Adrenal gland (tissue), 12 donors: Measurements from ENCODE around the gene WDHD1. TPM values are rescaled to one million over a fixed set of nuclear protein-coding genes. Genes with fewer than 3 reads are reported as not detected.
"Not testable (repeated sequence)": the region's sequence is repeated elsewhere in the genome, so short reads cannot be mapped to it uniquely, and the experiment has no call there.

Experiments
- DNase-seq, 7 donors: peaks; one replicate each; pipeline ENCODE4 v3.0.0-alpha.2; 2019 to 2020
- H3K27ac ChIP-seq, 5 donors: fragments of 200-600 bp; sonication (generic) in 4 of 5; 1 replicate in 3 of 5; 2 replicates in 2 of 5; pipeline versions ENCODE4 v1.5.1 to v1.8.0; 2016 to 2020; ENCODE audit warnings: mild to moderate bottlenecking in 1 of 5
- H3K27me3 ChIP-seq: fragments of 200-600 bp; 2 replicates; pipeline ENCODE4 v1.8.0; 2021
- H3K36me3 ChIP-seq, 2 donors: fragments of 200-600 bp; replicated peaks in 1 of 2; 1 replicate in 1 of 2; 2 replicates in 1 of 2; pipeline versions ENCODE4 v1.5.1 to v1.8.0; 2018 to 2022
- H3K4me1 ChIP-seq, 2 donors: fragments of 200-600 bp; replicated peaks in 1 of 2; 1 replicate in 1 of 2; 2 replicates in 1 of 2; pipeline versions ENCODE4 v1.5.1 to v1.8.0; 2018 to 2021
- H3K4me3 ChIP-seq, 4 donors: fragments of 200-600 bp; sonication (generic) in 3 of 4; one replicate each; pipeline ENCODE4 v1.5.1; 2016 to 2018
- H3K9me3 ChIP-seq, 3 donors: fragments of 200-600 bp; sonication (generic) in 1 of 3; replicated peaks in 1 of 3; 1 replicate in 2 of 3; 2 replicates in 1 of 3; pipeline versions ENCODE4 v1.5.1 to v1.8.0; 2016 to 2021
- CTCF ChIP-seq, 6 experiments: fragments of 450-650 bp in 4 of 6; fragments of 200-600 bp in 2 of 6; sonication (generic) in 1 of 6; IDR thresholded peaks; 1 replicate in 5 of 6; 2 replicates in 1 of 6; pipeline versions ENCODE4 v1.5.1 to v1.8.0; 2016 to 2021; ENCODE audit warnings: antibody characterized with exemption in 6 of 6, mild to moderate bottlenecking in 2 of 6, moderate library complexity in 1 of 6
- POLR2A ChIP-seq, 2 donors: fragments of 450-650 bp; IDR thresholded peaks; one replicate each; pipeline ENCODE4 v1.6.1; 2017; ENCODE audit warnings: antibody characterized with exemption in 2 of 2, mild to moderate bottlenecking in 2 of 2, moderate library complexity in 1 of 2
- WGBS, 4 donors: extraction: QIAGEN DNeasy Blood & Tissue Kit in 2 of 4; methylation state at CpG; one replicate each; pipeline versions ENCODE4 v1.1.5 to v1.1.7; 2013 to 2017; 5-methylcytosine and 5-hydroxymethylcytosine counted together
- intact Hi-C, 2 donors: fragments of 100-400 bp; cut with DNase I; formaldehyde crosslinking; loops; one replicate each; pipeline versions ENCODE4 v1.14.1 to v1.15.0; 2022 to 2023
- polyA plus RNA-seq, 3 donors: library from polyadenylated mRNA; stranded (reverse); fragments of 200-250 nt in 2 of 3; fragments of 350-450 nt in 1 of 3; fragmentation: Illumina TruSeq in 1 of 3; extraction: RNeasy Lipid Tissue Mini Kit (QIAGEN cat#74804) in 1 of 3; gene quantifications; one replicate each; pipeline ENCODE4 v1.2.3, GENCODE V29; 2013 to 2014
- total RNA-seq, 9 donors: library from RNA; depleted of rRNA in 4 of 9; stranded (reverse); fragments of >200 nt in 4 of 9; fragments of 120-200 nt in 1 of 9; fragmentation: NEBNext Ultra II Directional in 1 of 9; extraction: Animal tissue kit (Norgen Biotek cat#: 25700) in 1 of 9; gene quantifications; one replicate each; pipeline versions ENCODE4 v1.1.0 to v1.2.4, GENCODE V29; 2013 to 2023
- donor health status: healthy with polysubstance abuse.
- donor health status: Bipolar disorder and iron deficiency.
- donor health status: DM: yes; HTN: yes; CAD: no.
- donor health status: DM: no; HTN: no; CAD: no.
- donor health status: DM: no; HTN: no; CAD: no.
- donor health status: DM: yes; HTN: yes; CAD: no.

WDHD1 gene
- total and polyA plus RNA-seq, 12 donors = 0.64 to 8.7 (median 3.0) TPM

GRCh38 chr14:55038708-55039107, 11.8 kb upstream of the WDHD1 start:
- Histone ChIP-seq H3K36me3 (peaks cover 0 to 22% of the 10 kb centered on the region in 2 donors), H3K4me3 (no peak overlapping the region), H3K27me3 (no peaks in the 10 kb centered on the region), H3K4me1 (peaks cover 0 to 5% of the 10 kb centered on the region in 2 donors), H3K9me3 (no peaks in the 10 kb centered on the region), H3K27ac (peak overlapping the region in 1 of 5 donors; percentile 2)
- TF ChIP-seq CTCF (IDR thresholded peaks at IDR 0.05) = no peak
- no peak for TF ChIP-seq POLR2A (IDR thresholded peaks at IDR 0.05)
- intact Hi-C loops = no loop called here
- DNase-seq = no peak

- H3K27ac ChIP-seq, intact Hi-C loops, H3K27me3 ChIP-seq, H3K9me3 ChIP-seq, H3K4me1 ChIP-seq, DNase-seq, H3K4me3 ChIP-seq: not testable (repeated sequence)
- peaks cover 0 to 15% of the 10 kb centered on the region in 2 donors for H3K36me3 ChIP-seq
Observed at GRCh38 chr14:55037995-55038394, 11.1 kb upstream of the WDHD1 start.

GRCh38 chr14:55031190-55031589, 4.3 kb upstream of the WDHD1 start:
- Histone ChIP-seq H3K36me3 (peaks cover 0 to 13% of the 10 kb centered on the region in 2 donors), H3K4me1 (peaks cover 3 to 28% of the 10 kb centered on the region in 2 donors), H3K4me3 (no peak overlapping the region), H3K27ac (no peak overlapping the region), H3K9me3 (no peaks in the 10 kb centered on the region), H3K27me3 (no peaks in the 10 kb centered on the region)
- WGBS, 4 donors = 42 to 54% (median 46%) methylated on average over 2 of the region's 2 CpGs
- TF ChIP-seq POLR2A (IDR thresholded peaks at IDR 0.05) (no peak), CTCF (IDR thresholded peaks at IDR 0.05) (no peak)
- DNase-seq = no peak
- intact Hi-C loops = no loop called here

GRCh38 chr14:55028476-55028875, 1.6 kb upstream of the WDHD1 start:
- H3K27ac ChIP-seq = no peak overlapping the region
- no peaks in the 10 kb centered on the region for H3K36me3 ChIP-seq
- no peaks in the 10 kb centered on the region for H3K9me3 ChIP-seq
- H3K4me1 ChIP-seq = peaks cover 6 to 32% of the 10 kb centered on the region in 2 donors
- intact Hi-C loops = no loop called here
- no peak for TF ChIP-seq CTCF (IDR thresholded peaks at IDR 0.05)
- no peak for TF ChIP-seq POLR2A (IDR thresholded peaks at IDR 0.05)
- peak overlapping the region in 1 of 4 donors; percentile 77 for H3K4me3 ChIP-seq
- DNase-seq = no peak
- WGBS, 4 donors = 54 to 68% (median 65%) methylated on average over 4 of the region's 4 CpGs
- H3K27me3 ChIP-seq = no peaks in the 10 kb centered on the region

- Histone ChIP-seq H3K4me3 (peak overlapping the region in 2 of 4 donors; percentile 63 to 77), H3K36me3 (no peaks in the 10 kb centered on the region), H3K27ac (no peak overlapping the region), H3K9me3 (no peaks in the 10 kb centered on the region), H3K4me1 (peaks cover 6 to 32% of the 10 kb centered on the region in 2 donors), H3K27me3 (no peaks in the 10 kb centered on the region)
- DNase-seq = no peak
- 4 to 10% (median 5%) methylated on average over 8 of the region's 8 CpGs for WGBS, 4 donors
- intact Hi-C loops = no loop called here
- no peak for TF ChIP-seq POLR2A (IDR thresholded peaks at IDR 0.05)
- no peak for TF ChIP-seq CTCF (IDR thresholded peaks at IDR 0.05)
Observed at GRCh38 chr14:55028066-55028465, 1.2 kb upstream of the WDHD1 start.
